GM11168 (cell line): ENCODE results near the gene ZFP42.
"Not testable (repeated sequence)": the region's sequence is repeated elsewhere in the genome, so short reads cannot be mapped to it uniquely, and the experiment has no call there.

Source experiments
- in situ Hi-C: fragments of 300-500 bp; cut with MboI; formaldehyde crosslinking; loops from one replicate; pipeline ENCODE4 v1.12.0; 2022; ENCODE audit warnings: low sequenced_read_pairs; ENCODE audit not compliant: unreplicated experiment

Gene ZFP42

GRCh38 chr4:187995322-187996207 is at the start of gene ZFP42:
ZFP42 (plus strand) TSS chr4:187995771; CDS start chr4:188002808, 7,037 bp downstream.
- in situ Hi-C loops, result no loop called here

- in situ Hi-C loops, result no loop called here
Observed at GRCh38 chr4:187961171-187961570, 34.4 kb upstream of the ZFP42 start.

GRCh38 chr4:187961961-187962360 is 33.6 kb upstream of the ZFP42 start:
- in situ Hi-C loops, result no loop called here

DNA sequence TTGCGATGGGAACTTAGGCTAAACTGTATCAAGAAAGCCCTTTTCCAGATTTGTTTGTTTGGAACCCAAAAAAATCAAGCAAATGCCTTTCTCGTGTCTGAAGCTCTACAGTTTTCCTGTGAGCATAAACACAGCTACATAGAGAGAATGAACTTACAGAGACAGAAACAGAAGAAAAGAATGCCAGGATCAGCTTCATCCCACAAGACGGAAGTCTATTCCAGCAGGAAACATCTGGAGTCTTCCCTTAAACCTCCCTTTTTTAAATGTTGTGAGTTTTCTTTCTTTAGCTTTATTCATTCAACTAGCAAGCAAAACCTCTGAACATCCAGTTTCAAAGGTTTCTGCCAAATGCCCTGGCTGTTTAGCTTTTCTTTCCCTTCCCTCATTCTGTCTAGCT is 32.6 kb upstream of the ZFP42 start:
- in situ Hi-C loops, result no loop called here

DNA sequence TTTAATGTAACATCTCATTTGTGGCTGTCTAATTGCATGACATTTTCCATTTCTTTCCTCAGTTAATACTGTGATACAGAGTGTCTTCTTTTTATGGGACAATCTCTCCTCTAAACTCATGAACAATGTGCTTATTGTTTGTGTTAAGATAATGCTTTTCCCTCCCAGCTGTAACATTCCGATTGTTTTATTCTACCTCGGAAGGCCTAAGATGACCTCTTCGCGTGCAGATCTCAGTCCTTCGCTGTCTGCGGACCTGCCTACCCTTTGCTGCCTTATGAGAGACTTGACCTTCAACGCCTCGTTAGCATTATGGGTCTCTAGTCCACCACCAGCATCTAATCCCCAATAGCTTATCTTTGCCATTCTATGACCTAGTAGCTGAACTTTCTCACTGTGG is 29.8 kb upstream of the ZFP42 start:
- in situ Hi-C loops, result no loop called here

GRCh38 chr4:187972135-187972534 is 23.4 kb upstream of the ZFP42 start:
- in situ Hi-C loops, result no loop called here

- in situ Hi-C loops, result no loop called here
Observed at GRCh38 chr4:187983746-187984145, 11.8 kb upstream of the ZFP42 start.

GRCh38 chr4:187992971-187993370 is 2.6 kb upstream of the ZFP42 start:
- in situ Hi-C loops, result no loop called here

- in situ Hi-C loops, result no loop called here
Observed at GRCh38 chr4:187993827-187994226, 1.7 kb upstream of the ZFP42 start.

GRCh38 chr4:187996502-187997177 is 1.1 kb downstream of the ZFP42 start:
- in situ Hi-C loops, result no loop called here

GRCh38 chr4:187997991-187998390 is 2.4 kb downstream of the ZFP42 start:
- in situ Hi-C loops, result not testable (repeated sequence)

GRCh38 chr4:187999406-187999932 is 3.9 kb downstream of the ZFP42 start:
- in situ Hi-C loops, result no loop called here

DNA sequence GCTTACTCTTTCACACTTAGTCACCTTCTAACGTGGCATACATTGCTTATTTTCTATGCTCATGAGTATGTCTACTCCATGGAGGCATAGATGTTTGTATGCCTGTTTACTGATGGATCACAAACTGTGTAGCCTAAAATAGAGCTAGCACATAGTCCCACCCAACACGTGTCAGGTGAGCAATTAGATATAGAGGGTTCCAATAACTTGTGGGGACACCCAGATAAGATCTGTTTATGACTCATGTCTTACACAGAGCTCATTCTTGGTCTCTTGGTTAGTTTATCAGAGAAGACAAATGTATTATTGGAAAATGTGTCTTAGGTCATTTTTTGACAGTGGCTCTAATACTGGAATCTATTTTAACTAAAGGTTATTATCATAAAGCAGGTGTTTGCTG is 6.8 kb downstream of the ZFP42 start:
- in situ Hi-C loops, result no loop called here

DNA sequence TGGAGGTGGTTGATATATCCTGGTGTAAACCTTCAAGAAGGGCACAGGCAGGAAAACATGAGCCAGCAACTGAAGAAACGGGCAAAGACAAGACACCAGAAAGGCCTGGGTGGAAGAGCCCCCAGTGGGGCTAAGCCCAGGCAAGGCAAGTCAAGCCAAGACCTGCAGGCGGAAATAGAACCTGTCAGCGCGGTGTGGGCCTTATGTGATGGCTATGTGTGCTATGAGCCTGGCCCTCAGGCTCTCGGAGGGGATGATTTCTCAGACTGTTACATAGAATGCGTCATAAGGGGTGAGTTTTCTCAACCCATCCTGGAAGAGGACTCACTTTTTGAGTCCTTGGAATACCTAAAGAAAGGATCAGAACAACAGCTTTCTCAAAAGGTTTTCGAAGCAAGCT is 7.2 kb downstream of the ZFP42 start:
- in situ Hi-C loops, result no loop called here

DNA sequence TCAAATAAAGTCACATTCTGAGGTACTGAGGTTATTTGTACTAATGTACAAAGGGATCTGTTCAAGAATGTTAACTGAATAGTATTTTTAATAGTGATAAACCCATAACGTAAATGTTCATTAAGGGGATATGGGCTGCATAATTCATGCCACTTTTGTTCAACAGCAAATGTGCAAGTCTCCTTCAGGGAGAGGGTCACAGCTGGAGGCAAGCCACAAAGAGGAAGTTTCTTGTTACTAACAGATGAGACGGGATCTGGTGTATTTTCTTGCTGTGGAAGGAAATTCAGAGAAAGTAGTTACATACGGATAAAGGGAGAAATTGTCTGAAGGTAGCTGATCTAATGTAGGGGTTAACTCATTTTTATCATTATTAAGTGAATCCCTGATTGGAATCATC is 10.0 kb downstream of the ZFP42 start:
- in situ Hi-C loops, result no loop called here

- in situ Hi-C loops, result no loop called here
Observed at GRCh38 chr4:188006285-188006848, 10.8 kb downstream of the ZFP42 start.

DNA sequence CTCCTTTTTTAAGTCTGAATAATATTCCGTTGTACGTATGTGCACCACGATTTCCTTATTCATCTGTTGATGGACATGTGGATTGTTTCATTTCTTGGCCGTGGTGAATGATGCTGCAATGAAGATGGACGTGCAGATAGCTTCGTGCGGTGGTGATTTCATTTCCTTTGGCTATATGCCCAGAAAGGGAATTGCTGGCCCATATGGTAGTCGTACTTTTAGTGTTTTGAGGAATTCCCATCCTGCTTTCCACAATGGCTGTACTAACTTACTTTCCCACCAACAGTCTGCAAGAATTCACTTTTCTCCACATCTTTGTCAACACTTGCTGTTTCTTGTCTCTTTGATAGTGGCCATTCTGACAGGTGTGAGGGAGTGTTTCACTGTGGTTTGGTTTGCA is 12.8 kb downstream of the ZFP42 start:
- in situ Hi-C loops, result no loop called here

GRCh38 chr4:188012426-188012945 is 16.9 kb downstream of the ZFP42 start:
- in situ Hi-C loops, result no loop called here

DNA sequence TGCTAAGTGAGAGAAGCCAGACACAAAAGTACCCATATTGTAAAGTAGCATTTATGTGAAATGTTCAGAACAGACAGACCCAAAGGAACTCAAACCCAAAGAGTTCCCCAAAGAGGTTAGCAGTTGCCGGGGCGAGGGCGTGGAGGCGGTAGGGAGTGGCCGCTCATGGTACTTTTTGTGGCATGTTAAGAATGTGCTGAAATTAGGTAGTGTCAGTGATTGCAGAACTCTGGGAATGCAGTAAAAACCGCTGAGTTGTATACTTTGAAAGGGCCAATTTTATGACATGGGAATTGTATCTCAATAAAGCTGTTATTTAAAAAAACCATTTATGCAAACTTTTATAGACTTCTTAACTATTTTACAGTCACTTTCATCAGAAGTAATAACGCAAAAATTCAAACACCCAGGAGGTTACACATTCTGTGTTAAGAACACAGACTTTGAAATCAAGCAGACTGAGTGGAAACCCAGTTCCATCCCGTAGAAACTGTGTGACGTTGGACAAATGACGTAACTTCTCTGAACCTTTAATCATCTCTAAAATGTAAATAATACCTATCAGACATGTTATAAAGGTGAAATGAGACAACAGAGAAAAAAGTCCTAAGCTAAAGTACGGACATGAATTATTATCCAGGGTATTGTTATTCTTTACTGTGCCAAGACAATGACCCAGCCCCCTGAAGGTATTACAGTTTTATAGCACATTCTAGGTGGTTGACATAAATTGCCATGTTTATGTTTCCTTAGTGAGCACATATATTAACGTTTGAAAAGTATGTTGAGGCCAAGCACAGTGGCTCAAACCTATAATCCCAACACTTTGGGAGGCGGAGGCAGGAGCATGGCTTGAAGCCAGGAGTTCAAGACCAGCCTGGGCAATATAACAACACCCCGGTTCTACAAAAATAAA is 19.7 kb downstream of the ZFP42 start:
- in situ Hi-C loops, result no loop called here

DNA sequence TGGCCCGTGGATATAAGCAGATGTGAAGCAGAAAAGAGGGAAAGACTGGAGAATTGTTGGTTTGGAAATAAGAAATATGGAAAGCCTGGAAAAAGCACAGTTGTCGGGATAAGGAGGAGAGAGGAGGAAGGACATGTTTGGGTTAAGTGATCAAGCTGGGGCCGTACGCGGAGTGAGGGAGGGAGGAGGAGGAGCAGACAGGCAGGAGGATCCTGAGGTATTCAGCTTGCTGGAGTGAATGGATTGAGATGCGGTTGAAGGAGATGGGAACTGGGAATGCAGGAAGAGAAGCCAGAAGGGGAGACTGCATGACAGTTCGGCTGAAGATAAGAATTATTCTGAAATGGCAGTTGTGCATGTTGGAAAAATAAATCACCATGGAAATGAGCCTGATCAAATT is 21.2 kb downstream of the ZFP42 start:
- in situ Hi-C loops, result no loop called here
